GM12878 (cell line): Measurements from ENCODE around the gene ZNF462. TPM values are rescaled to one million over a fixed set of nuclear protein-coding genes. Genes with fewer than 3 reads are reported as not detected.
A peak's percentile ranks its signal among the peaks of the same experiment; 100 is the strongest.

Experiments
- ATAC-seq: fragments of 200-7000 bp; cut with Tn5 transposase; 3 replicates; pipeline ENCODE4 v1.9.1; 2020; ENCODE audit warnings: mild to moderate bottlenecking, moderate library complexity
- BruUV-seq: library from RNA; stranded (reverse); fragments of 400-500 nt; replicated peaks from 2 replicates; lab custom pipeline; 2021; lab: Mats Ljungman, UMichigan
- CTCF ChIA-PET: fragments of 300-600 bp; sonication (Branson Sonifier 250); formaldehyde crosslinking; extraction: SDS; loops from one replicate; lab custom pipeline; 2021; ENCODE audit warnings: inconsistent platforms; lab: Yijun Ruan, JAX
- POLR2A ChIA-PET: fragments of 350-600 bp; formaldehyde crosslinking; extraction: SDS; loops from one replicate; lab custom pipeline; 2021; ENCODE audit warnings: inconsistent platforms; lab: Charles Lee
- RAD21 ChIA-PET: fragments of 300-600 bp; sonication (Branson Sonifier 250); formaldehyde crosslinking; loops from one replicate; lab custom pipeline; 2023; ENCODE audit warnings: antibody characterized with exemption; ENCODE audit not compliant: unreplicated experiment; lab: Charles Lee
- SMC1A ChIA-PET: fragments of 300-600 bp; sonication (Branson Sonifier 250); formaldehyde crosslinking; loops from one replicate; lab custom pipeline; 2023; ENCODE audit not compliant: unreplicated experiment, uncharacterized antibody; lab: Charles Lee
- DNase-seq: peaks from one replicate; pipeline ENCODE4 v3.0.0-alpha.2; 2011; ENCODE audit warnings: low read depth, low spot score
- FAIRE-seq: peaks from 3 replicates; lab custom pipeline; 2011; peaks lifted over from hg19 to GRCh38; lab: Jason Lieb, UNC
- H2AFZ ChIP-seq: 2 replicates; pipeline ENCODE4 v1.6.0; 2011; ENCODE audit warnings: low read depth, low read length, control low read depth; ENCODE audit not compliant: control insufficient read depth
- H3K27ac ChIP-seq: 2 replicates; pipeline ENCODE4 v1.5.1; 2011; ENCODE audit warnings: control low read depth; ENCODE audit not compliant: control insufficient read depth, insufficient read depth
- H3K27me3 ChIP-seq, 2 experiments: replicated peaks in 1 of 2; 2 replicates each; pipeline versions ENCODE4 v1.6.0 to v1.6.1; 2011; ENCODE audit warnings: low read length in 1 of 2; ENCODE audit not compliant: control insufficient read depth in 2 of 2, insufficient read depth in 2 of 2
- H3K36me3 ChIP-seq, 2 experiments: 2 replicates each; pipeline ENCODE4 v1.5.1; 2011; ENCODE audit warnings: low read length in 1 of 2; ENCODE audit not compliant: control insufficient read depth in 2 of 2, insufficient read depth in 2 of 2
- H3K4me1 ChIP-seq: 2 replicates; pipeline ENCODE4 v1.6.1; 2011; ENCODE audit warnings: mild to moderate bottlenecking, low read length, moderate library complexity, mixed read lengths; ENCODE audit not compliant: control insufficient read depth, insufficient read depth
- H3K4me2 ChIP-seq: 2 replicates; pipeline ENCODE4 v1.6.0; 2011; ENCODE audit warnings: control low read depth; ENCODE audit not compliant: control insufficient read depth, insufficient read depth
- H3K4me3 ChIP-seq: fragments of 200-600 bp; sonication (generic); 2 replicates; pipeline ENCODE4 v1.5.1; 2016
- H3K79me2 ChIP-seq: 2 replicates; pipeline ENCODE4 v1.6.0; 2011; ENCODE audit warnings: low read length; ENCODE audit not compliant: control insufficient read depth, insufficient read depth
- H3K9ac ChIP-seq: 2 replicates; pipeline ENCODE4 v1.8.0; 2011; ENCODE audit warnings: low read length, control low read depth, mixed read lengths; ENCODE audit not compliant: control insufficient read depth, insufficient read depth
- H3K9me3 ChIP-seq: replicated peaks from 3 replicates; pipeline ENCODE4 v1.5.1; 2011; ENCODE audit warnings: mild to moderate bottlenecking, low read length; ENCODE audit not compliant: control insufficient read depth, insufficient read depth
- H4K20me1 ChIP-seq: 2 replicates; pipeline ENCODE4 v1.6.0; 2011; ENCODE audit not compliant: control insufficient read depth, insufficient read depth
- ATF3 ChIP-seq: IDR thresholded peaks from 2 replicates; pipeline ENCODE4 v1.6.1; 2011; ENCODE audit warnings: low read depth, mild to moderate bottlenecking, low read length, moderate library complexity, borderline replicate concordance; ENCODE audit errors: extremely low read depth
- CEBPB ChIP-seq, 2 experiments: fragments of 150-350 bp in 1 of 2; IDR thresholded peaks; 2 replicates each; pipeline ENCODE4 v1.6.1; 2012 to 2014; ENCODE audit warnings: low read depth in 2 of 2, low read length in 2 of 2, borderline replicate concordance in 1 of 2, inconsistent platforms in 1 of 2
- MTA2 ChIP-seq: fragments of 450-650 bp; IDR thresholded peaks from 2 replicates; pipeline ENCODE4 v1.6.1; 2016; ENCODE audit warnings: low read depth, mild to moderate bottlenecking, moderate library complexity
- NRF1 ChIP-seq: conservative IDR thresholded peaks from 2 replicates; pipeline ENCODE4 v1.6.1; 2011; ENCODE audit warnings: mild to moderate bottlenecking, low read depth, low read length, improper control_type of control experiment
- SMAD1 ChIP-seq: fragments of 450-650 bp; IDR thresholded peaks from 2 replicates; pipeline ENCODE4 v1.6.1; 2018; ENCODE audit warnings: mild to moderate bottlenecking, low read depth; ENCODE audit not compliant: partially characterized antibody
- SP1 ChIP-seq: IDR thresholded peaks from one replicate; pipeline ENCODE4 v1.6.1; 2011; ENCODE audit warnings: low read depth, low read length
- STAT1 ChIP-seq: fragments of 450-650 bp; conservative IDR thresholded peaks from 2 replicates; pipeline ENCODE4 v1.6.1; 2014; ENCODE audit warnings: antibody characterized with exemption, mild to moderate bottlenecking
- TBL1XR1 ChIP-seq: IDR thresholded peaks from 2 replicates; pipeline ENCODE4 v1.6.1; 2012; ENCODE audit warnings: low read depth, low read length, improper control_type of control experiment
- ZBTB11 ChIP-seq: fragments of 450-650 bp; formaldehyde crosslinking; IDR thresholded peaks from 2 replicates; pipeline ENCODE4 v1.5.0; 2022; ENCODE audit warnings: mild to moderate bottlenecking, missing genetic modification characterization
- ZBTB4 ChIP-seq: fragments of 450-650 bp; formaldehyde crosslinking; IDR thresholded peaks from 2 replicates; pipeline ENCODE4 v1.4.0; 2022; ENCODE audit warnings: mild to moderate bottlenecking, moderate library complexity
- ZZZ3 ChIP-seq: IDR thresholded peaks from 2 replicates; pipeline ENCODE4 v1.6.1; 2011; ENCODE audit warnings: low read depth; ENCODE audit not compliant: control insufficient read depth, insufficient read length
- WGBS: methylation state at CpG from one replicate; pipeline ENCODE4 v1.1.6; 2016; ENCODE audit warnings: low lambda C conversion rate; ENCODE audit not compliant: insufficient replicate concordance, insufficient coverage; ENCODE audit errors: missing lambda C conversion rate; 5-methylcytosine and 5-hydroxymethylcytosine counted together
- in situ Hi-C: fragments of 300-500 bp; cut with MboI; formaldehyde crosslinking; loops from 9 replicates; pipeline ENCODE4 v1.14.3; 2018; ENCODE audit warnings: mixed read lengths
- intact Hi-C: fragments of 100-400 bp; cut with micrococcal nuclease; formaldehyde crosslinking; loops from one replicate; pipeline ENCODE4 v1.14.2; 2022; ENCODE audit not compliant: unreplicated experiment
- polyA plus RNA-seq, 11 experiments: library from polyadenylated mRNA; depleted of rRNA in 4 of 11; unstranded in 6 of 11; stranded (reverse) in 5 of 11; fragments of >200 nt; fragmentation: Nextera tagmentation in 4 of 11; fragmentation: Illumina TruSeq in 1 of 11; extraction: Ambion mirVana in 4 of 11; extraction: Trizol in 1 of 11; gene quantifications; 1 replicate in 1 of 11; 2 replicates in 10 of 11; pipeline versions ENCODE4 v1.2.1 to v1.2.3, GENCODE V29; 2011 to 2016; ENCODE audit warnings: inconsistent platforms in 2 of 11, missing spikeins in 2 of 11, low read depth in 1 of 11
- total RNA-seq, 4 experiments: library from RNA; depleted of rRNA in 3 of 4; stranded (reverse); fragments of >200 nt in 3 of 4; fragmentation: Illumina TruSeq in 1 of 4; extraction: Trizol in 1 of 4; gene quantifications; 2 replicates each; pipeline versions ENCODE4 v1.2.1 to v1.2.3, GENCODE V29; 2013 to 2021

ZNF462 gene
- total and polyA plus RNA-seq, 10 of the 15 experiments (the other 5 are each of a cell fraction or from before 2014, with no cell fraction given), result 0.27 to 13.7 (median 0.55) TPM

GRCh38 chr9:106875529-106875928 is 12.6 kb downstream of the ZNF462 start:
- no peak overlapping the region for H2AFZ ChIP-seq
- ChIA-PET POLR2A (interaction anchor here (0.9 to 2.3 kb wide), 3 partner anchors 11 to 41 kb away, joined by 3 to 8 read pairs (median 6); no protein-coding TSS in a partner anchor), SMC1A (interaction anchor here (0.7 to 19.8 kb wide), 8 partner anchors 9 to 108 kb away, joined by 3 to 219 read pairs (median 4); no protein-coding TSS in a partner anchor), CTCF (no interaction called here), RAD21 (interaction anchor here (1.4 to 1.6 kb wide), 3 partner anchors 11 to 105 kb away, joined by 3 to 7 read pairs (median 6); no protein-coding TSS in a partner anchor)
- no peaks in the 10 kb centered on the region for H3K79me2 ChIP-seq
- H3K4me3 ChIP-seq, result no peak overlapping the region
- no peak overlapping the region for H3K27ac ChIP-seq
- H3K9ac ChIP-seq, result no peak overlapping the region
- no peaks in the 10 kb centered on the region for H3K4me1 ChIP-seq
- intact Hi-C loops (no loop called here), in situ Hi-C loops (no loop called here)
- 2% methylated on average over 3 of the region's 3 CpGs for WGBS
- TF ChIP-seq ATF3, result no peak
- TF ChIP-seq MTA2, result no peak
- TF ChIP-seq ZBTB4, result no peak
- TF ChIP-seq TBL1XR1, result no peak
- no peak for TF ChIP-seq CEBPB (IDR thresholded peaks at IDR 0.05; ENCODE audit: borderline replicate concordance in 1 of 2, low read depth in 2 of 2, low read length in 2 of 2)
- no peak for TF ChIP-seq ZBTB11 (CRISPR knock-in tag)
- TF ChIP-seq ZZZ3, result no peak
- no peak for TF ChIP-seq SMAD1
- TF ChIP-seq NRF1, result no peak
- no peak for TF ChIP-seq STAT1
- no peak for TF ChIP-seq SP1
- H3K36me3 ChIP-seq, result no peaks in the 10 kb centered on the region
- no peaks in the 10 kb centered on the region for H3K9me3 ChIP-seq
- H3K27me3 ChIP-seq, result no peaks in the 10 kb centered on the region
- DNase-seq (no peak), ATAC-seq (peak; percentile 13), FAIRE-seq (no peak)
- no peaks in the 10 kb centered on the region; the same call in 1 of the 2 replicates for H4K20me1 ChIP-seq
- no peak overlapping the region for H3K4me2 ChIP-seq
- BruUV-seq, result no TSS peak
